ENCODE data around the gene PLA1A.
"Not testable (repeated sequence)": the region's sequence is repeated elsewhere in the genome, so short reads cannot be mapped to it uniquely, and the experiment has no call there.

PLA1A gene

GRCh38 chr3:119580067-119580760, 17.5 kb upstream of the PLA1A start:
- FAIRE-seq = no peak

GRCh38 chr3:119582178-119582577, 15.5 kb upstream of the PLA1A start:
- FAIRE-seq = no peak

- no peak for FAIRE-seq
Observed at GRCh38 chr3:119585208-119585607, 12.5 kb upstream of the PLA1A start.

GRCh38 chr3:119585856-119586570, 11.7 kb upstream of the PLA1A start:
- no peak for FAIRE-seq

- FAIRE-seq = no peak
Observed at GRCh38 chr3:119586733-119587172, 10.9 kb upstream of the PLA1A start.

- no peak for FAIRE-seq
Observed at GRCh38 chr3:119588112-119588511, 9.6 kb upstream of the PLA1A start.

- FAIRE-seq = no peak
Observed at GRCh38 chr3:119589102-119589773, 8.4 kb upstream of the PLA1A start.

- no peak for FAIRE-seq
Observed at GRCh38 chr3:119590706-119591105, 7.0 kb upstream of the PLA1A start.

GRCh38 chr3:119592861-119593260, 4.8 kb upstream of the PLA1A start:
- no peak for FAIRE-seq

GRCh38 chr3:119594066-119594465, 3.6 kb upstream of the PLA1A start:
- no peak for FAIRE-seq

GRCh38 chr3:119594929-119595328, 2.8 kb upstream of the PLA1A start:
- FAIRE-seq = not testable (repeated sequence)

GRCh38 chr3:119595639-119596334, 1.9 kb upstream of the PLA1A start:
- no peak for FAIRE-seq

GRCh38 chr3:119596398-119596797, 1.3 kb upstream of the PLA1A start:
- FAIRE-seq = no peak

- FAIRE-seq = no peak
Observed at GRCh38 chr3:119598410-119599098, 869 bp downstream of the PLA1A start.

- no peak for FAIRE-seq
Observed at GRCh38 chr3:119599558-119600174, 2.0 kb downstream of the PLA1A start.

- no peak for FAIRE-seq
Observed at GRCh38 chr3:119600732-119601131, 3.0 kb downstream of the PLA1A start.

GRCh38 chr3:119601154-119601553, 3.5 kb downstream of the PLA1A start:
- FAIRE-seq = no peak

- no peak for FAIRE-seq
Observed at GRCh38 chr3:119602676-119603075, 5.0 kb downstream of the PLA1A start.

GRCh38 chr3:119604878-119605277, 7.2 kb downstream of the PLA1A start:
- FAIRE-seq = no peak

- no peak for FAIRE-seq
Observed at GRCh38 chr3:119608405-119609000, 10.8 kb downstream of the PLA1A start.

GRCh38 chr3:119609301-119609700, 11.6 kb downstream of the PLA1A start:
- no peak for FAIRE-seq

- no peak for FAIRE-seq
Observed at GRCh38 chr3:119611664-119612063, 14.0 kb downstream of the PLA1A start.
